ENCODE results near the gene ANO7. TPM values are rescaled to one million over a fixed set of nuclear protein-coding genes. Genes with fewer than 3 reads are reported as not detected.

Gene ANO7
- total and polyA plus RNA-seq, 2 of the 8 experiments (the other 6 are each of a cell fraction or from before 2014, with no cell fraction given) = 3.2 to 6.9 TPM

DNA sequence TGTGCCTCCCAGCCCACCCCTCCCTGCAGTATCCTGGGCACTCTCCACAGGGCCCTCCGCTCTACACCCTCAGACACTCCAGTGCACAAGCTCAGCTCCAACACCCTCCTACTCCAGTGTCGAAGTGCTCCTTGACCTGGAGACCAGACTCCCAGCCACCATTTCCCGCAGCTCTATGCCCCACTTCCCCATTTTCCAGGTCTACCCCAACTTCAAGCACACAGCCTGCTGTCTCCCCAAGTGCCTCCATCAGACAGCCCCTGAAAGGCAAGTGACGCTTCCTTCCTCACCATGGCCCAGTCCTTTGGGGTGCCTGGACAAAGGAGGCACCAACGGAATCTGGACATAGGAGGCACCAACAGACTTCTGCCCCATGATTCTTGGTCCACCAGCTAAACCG is 46.4 kb upstream of the ANO7 start:
- FAIRE-seq = no peak
- no peak overlapping the region for H2BK15ac ChIP-seq (ENCODE audit: low read length)
- H3K23ac ChIP-seq (ENCODE audit: insufficient read length) = no peak overlapping the region
- no peak overlapping the region for H4K8ac ChIP-seq (ENCODE audit: extremely low read depth, insufficient read depth, low read length)
- no peak for DNase-seq (ENCODE audit: low read depth in 1 of 2, low spot score in 2 of 2)
- no peak overlapping the region for H3K27ac ChIP-seq (ENCODE audit: low read depth, low read length)
- no peak overlapping the region for H4K5ac ChIP-seq (ENCODE audit: insufficient read length, low read depth, low read length)
- peaks cover 5 to 18% (median 9%) of the 10 kb centered on the region in 4 experiments; a peak in 7 of 8 replicates for H3K36me3 ChIP-seq (ENCODE audit: control insufficient read depth in 2 of 4, insufficient read depth in 4 of 4, low read length in 3 of 4)
- H4K20me1 ChIP-seq (replicated peaks in 1 of 2; ENCODE audit: control insufficient read depth in 1 of 2, insufficient read depth in 2 of 2, low read length in 2 of 2) = peaks cover 0 to 18% of the 10 kb centered on the region in 2 experiments
- H2AFZ ChIP-seq (ENCODE audit: low read length) = no peak overlapping the region
- POLR2A ChIA-PET (ENCODE audit: partially characterized antibody) = interaction anchor here (0.8 kb wide), 1 partner anchor 19 kb away, joined by 4 read pairs; no protein-coding TSS in a partner anchor
- 0 out of 2 replicates have a peak, but pooled peaks cover 3% of the 10 kb centered on the region for H3K23me2 ChIP-seq (ENCODE audit: low read depth, low read length)
- H3K4me1 ChIP-seq (replicated peaks in 1 of 4; ENCODE audit: control insufficient read depth in 3 of 4, insufficient read depth in 4 of 4, low read length in 3 of 4) = no peaks in the 10 kb centered on the region
- H3K4me3 ChIP-seq (ENCODE audit: extremely low read depth in 1 of 4, insufficient read depth in 2 of 4, low read depth in 3 of 4, low read length in 4 of 4) = no peak overlapping the region
- H3K9ac ChIP-seq (replicated peaks in 1 of 4; ENCODE audit: extremely low read depth in 1 of 4, low read depth in 3 of 4, low read length in 3 of 4) = no peak overlapping the region
- H3K14ac ChIP-seq (ENCODE audit: insufficient read length) = no peak overlapping the region
- H3K18ac ChIP-seq (ENCODE audit: extremely low read depth, low read length) = no peak overlapping the region
- no peak overlapping the region for H2AK5ac ChIP-seq (ENCODE audit: low read depth, low read length)
- CTCF ChIA-PET (ENCODE audit: partially characterized antibody) = interaction anchor here (0.9 kb wide), 1 partner anchor 84 kb away, joined by 4 read pairs; no protein-coding TSS in a partner anchor
- H3K4me2 ChIP-seq (ENCODE audit: insufficient read depth in 1 of 2, low read depth in 2 of 2, low read length in 2 of 2) = no peak overlapping the region
- no peak overlapping the region for H3K56ac ChIP-seq (replicated peaks; ENCODE audit: insufficient read length, low read depth, low read length)
- H4K91ac ChIP-seq (replicated peaks; ENCODE audit: insufficient read length, low read length) = no peak overlapping the region
- no peak overlapping the region for H3K4ac ChIP-seq (replicated peaks; ENCODE audit: insufficient read length, low read depth, low read length)
- H3K9me3 ChIP-seq (ENCODE audit: insufficient read depth in 2 of 2, low read depth in 1 of 2, low read length in 1 of 2) = no peaks in the 10 kb centered on the region
- no peak overlapping the region for H2BK20ac ChIP-seq (ENCODE audit: low read length)
- H3K79me2 ChIP-seq (ENCODE audit: control insufficient read depth in 1 of 2, insufficient read depth in 2 of 2, low read length in 2 of 2) = peaks cover 4 to 19% of the 10 kb centered on the region in 2 experiments; a peak in 3 of 4 replicates
- H2BK120ac ChIP-seq (replicated peaks; ENCODE audit: low read depth, low read length) = no peak overlapping the region
- H3K79me1 ChIP-seq (ENCODE audit: low read depth, low read length) = peaks cover 8% of the 10 kb centered on the region
- no peak overlapping the region for H2BK12ac ChIP-seq (ENCODE audit: low read depth, low read length)
- no peak overlapping the region for H2BK5ac ChIP-seq (ENCODE audit: low read depth, low read length)
- WGBS, 2 experiments (ENCODE audit: extremely low coverage in 1 of 2, insufficient coverage in 1 of 2, insufficient read length in 1 of 2, insufficient replicate concordance in 2 of 2, low coverage in 1 of 2, low lambda C conversion rate in 2 of 2, missing lambda C conversion rate in 1 of 2) = 94% methylated on average over 6 of the region's 6 CpGs; no CpG with 5 or more reads in 1 of the 2 experiments
- no peaks in the 10 kb centered on the region; a peak in 1 of 7 replicates for H3K27me3 ChIP-seq (replicated peaks in 1 of 4; ENCODE audit: control insufficient read depth in 3 of 4, extremely low read depth in 1 of 4, insufficient read depth in 3 of 4, low read length in 3 of 4)
- no peak for TF ChIP-seq HDAC2 (IDR thresholded peaks at IDR 0.05; ENCODE audit: borderline replicate concordance in 1 of 2, low read depth in 2 of 2, low read length in 2 of 2)
- no peak for TF ChIP-seq YY1 (IDR thresholded peaks at IDR 0.05; ENCODE audit: low read depth, low read length)
- no peak for TF ChIP-seq SUZ12 (IDR thresholded peaks at IDR 0.05; ENCODE audit: low read length)
- no peak for TF ChIP-seq TBP (IDR thresholded peaks at IDR 0.05; ENCODE audit: low read depth, low read length)
- no peak for TF ChIP-seq CHD2 (IDR thresholded peaks at IDR 0.05; ENCODE audit: low read length)
- TF ChIP-seq, protein P1, sequence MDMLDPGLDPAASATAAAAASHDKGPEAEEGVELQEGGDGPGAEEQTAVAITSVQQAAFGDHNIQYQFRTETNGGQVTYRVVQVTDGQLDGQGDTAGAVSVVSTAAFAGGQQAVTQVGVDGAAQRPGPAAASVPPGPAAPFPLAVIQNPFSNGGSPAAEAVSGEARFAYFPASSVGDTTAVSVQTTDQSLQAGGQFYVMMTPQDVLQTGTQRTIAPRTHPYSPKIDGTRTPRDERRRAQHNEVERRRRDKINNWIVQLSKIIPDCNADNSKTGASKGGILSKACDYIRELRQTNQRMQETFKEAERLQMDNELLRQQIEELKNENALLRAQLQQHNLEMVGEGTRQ (IDR thresholded peaks at IDR 0.05; ENCODE audit: low read length) = no peak
- TF ChIP-seq NANOG (IDR thresholded peaks at IDR 0.05; ENCODE audit: insufficient read depth, low read depth, low read length, poor library complexity, severe bottlenecking) = no peak
- TF ChIP-seq SIRT6 (IDR thresholded peaks at IDR 0.05; ENCODE audit: low read length) = no peak
- TF ChIP-seq POLR2AphosphoS5 (IDR thresholded peaks at IDR 0.05; ENCODE audit: low read depth, low read length) = no peak
- no peak for TF ChIP-seq KDM1A (IDR thresholded peaks at IDR 0.05; ENCODE audit: borderline replicate concordance, low read length)
- TF ChIP-seq CBX5 (IDR thresholded peaks at IDR 0.05; ENCODE audit: low read depth, low read length) = no peak
- TF ChIP-seq ZNF274 (IDR thresholded peaks at IDR 0.05; ENCODE audit: borderline replicate concordance, extremely low read depth, low read length) = no peak
